ENCODE results near the gene HLA-DOB. TPM values are rescaled to one million over a fixed set of nuclear protein-coding genes. Genes with fewer than 3 reads are reported as not detected.
A peak's percentile ranks its signal among the peaks of the same experiment; 100 is the strongest.
"Not testable (repeated sequence)": the region's sequence is repeated elsewhere in the genome, so short reads cannot be mapped to it uniquely, and the experiment has no call there.

The HLA-DOB gene
- total RNA-seq, 1 donor from 2014 or later: not detected

DNA sequence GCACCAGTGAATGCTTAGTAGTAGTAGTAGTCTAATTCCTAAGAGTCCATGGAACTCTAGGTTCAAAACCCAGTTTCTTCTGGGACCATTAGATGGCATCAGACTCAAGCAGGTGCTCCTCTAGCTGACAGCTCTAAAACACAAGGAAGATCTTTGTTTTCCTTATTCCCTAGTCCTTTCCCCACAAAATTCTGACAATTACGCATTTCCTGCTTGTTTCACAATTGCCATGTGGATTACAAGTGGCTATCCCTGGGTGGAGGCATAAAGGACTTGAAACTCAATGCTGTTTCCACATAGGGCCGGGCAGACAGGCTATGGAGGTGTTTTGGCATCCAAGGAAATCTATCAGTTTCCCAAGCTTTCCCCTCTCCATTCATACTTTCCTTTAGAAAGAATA lies 9.2 kb upstream of the HLA-DOB start:
- ATAC-seq (ENCODE audit: poor library complexity) (peak; percentile 78), DNase-seq (no peak)
- intact Hi-C loops (cut with DNase I): no loop called here

DNA sequence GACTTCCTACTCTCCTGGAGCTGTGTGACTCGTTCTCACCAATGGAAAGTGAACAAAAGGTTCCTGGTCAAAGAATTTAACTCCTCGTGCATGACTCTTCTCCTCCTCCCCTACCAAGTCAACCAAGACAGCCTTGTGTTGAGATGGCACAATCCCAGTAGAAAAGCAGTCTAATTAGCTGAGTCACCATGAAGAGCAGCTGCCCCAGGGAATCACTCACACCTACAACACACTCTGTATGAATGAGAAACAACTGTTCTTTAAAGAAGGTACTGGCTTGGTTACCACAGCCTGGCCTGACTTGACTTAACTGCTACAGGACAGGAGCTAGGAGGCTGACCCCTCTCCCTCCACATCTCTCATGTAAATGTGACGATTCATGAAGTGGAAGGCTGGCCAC lies 2.9 kb upstream of the HLA-DOB start:
- intact Hi-C loops (cut with DNase I): no loop called here
- ATAC-seq (ENCODE audit: poor library complexity) (no peak), DNase-seq (no peak)

DNA sequence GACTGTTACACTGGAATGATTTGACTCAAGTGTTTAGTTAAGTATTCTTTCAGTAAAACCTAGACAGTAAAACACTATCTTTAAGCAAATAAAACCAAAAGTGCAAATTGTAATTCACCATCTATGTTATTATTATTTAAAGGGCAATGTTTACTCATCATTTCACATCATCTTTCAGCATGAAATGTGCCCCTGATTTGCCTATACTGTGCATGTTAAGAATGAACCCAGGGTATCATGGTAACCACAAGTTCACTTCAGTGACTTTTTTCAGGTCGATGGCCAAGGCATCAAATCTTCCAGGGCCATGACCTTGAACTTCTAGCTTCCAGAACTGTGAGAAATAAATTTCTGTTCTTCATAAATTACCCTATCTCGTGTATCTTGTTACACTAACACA lies 2.1 kb upstream of the HLA-DOB start:
- ATAC-seq (ENCODE audit: poor library complexity) (no peak), DNase-seq (no peak)
- intact Hi-C loops (cut with DNase I): no loop called here

DNA sequence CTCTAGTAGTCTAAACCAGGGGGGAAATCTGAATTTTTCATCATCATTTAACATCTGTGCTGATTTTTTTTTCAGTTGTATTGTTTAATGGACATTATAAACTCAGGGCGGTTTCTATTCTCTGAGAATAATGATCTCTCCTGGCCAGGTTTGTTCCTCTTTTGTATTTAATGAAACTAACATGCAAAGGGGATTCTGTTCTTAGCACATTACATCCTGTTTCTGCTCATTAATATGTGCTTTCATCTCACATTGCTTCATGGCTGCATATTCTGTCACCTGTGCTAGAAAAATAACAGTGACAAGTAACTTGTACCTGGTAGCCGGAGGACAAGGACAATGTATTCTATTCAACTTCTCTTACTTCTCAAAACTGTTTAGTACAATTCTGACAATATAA lies 806 bp downstream of the HLA-DOB start:
- intact Hi-C loops (cut with DNase I): no loop called here
- ATAC-seq (ENCODE audit: poor library complexity) (no peak), DNase-seq (no peak)

DNA sequence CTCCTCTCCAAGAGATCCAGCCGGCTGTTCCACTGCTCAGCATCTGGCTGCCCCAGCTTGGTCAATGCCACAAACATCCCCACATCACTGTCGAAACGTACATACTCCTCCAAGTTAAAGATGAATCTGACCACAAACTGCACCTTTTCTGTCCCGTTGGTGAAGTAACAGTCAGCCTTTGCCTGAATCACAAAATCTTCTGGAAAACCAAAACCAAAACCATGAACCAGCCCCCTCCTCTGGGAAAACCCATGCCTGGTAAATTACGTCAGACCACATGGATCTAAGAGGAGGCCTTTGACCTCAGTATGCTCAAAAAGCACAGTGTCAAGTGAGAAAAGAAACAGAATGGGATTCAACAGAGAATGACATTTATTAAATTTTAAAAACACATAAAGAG lies 1.7 kb downstream of the HLA-DOB start:
- ATAC-seq (ENCODE audit: poor library complexity): peak; percentile 34
- intact Hi-C loops (cut with DNase I): no loop called here
- DNase-seq: no peak

DNA sequence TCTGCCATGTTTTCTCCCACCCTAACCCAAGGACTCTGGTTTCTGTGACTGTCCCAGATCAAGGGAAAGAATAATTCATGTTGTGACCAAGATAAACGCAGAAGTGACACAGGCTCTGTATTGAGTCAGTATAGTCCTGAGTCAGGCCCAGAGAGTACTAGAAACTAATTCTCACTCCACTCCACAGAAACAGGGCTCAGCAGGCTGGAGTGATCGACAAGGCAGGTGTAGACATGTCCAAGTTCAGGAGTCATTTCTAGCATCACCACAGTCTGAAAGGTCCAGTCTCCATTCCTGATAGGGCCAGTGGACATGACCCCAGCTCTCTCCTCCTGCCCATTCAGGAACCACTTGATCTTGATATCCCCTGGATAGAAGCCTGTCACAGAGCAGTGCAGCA lies 2.7 kb downstream of the HLA-DOB start:
- ATAC-seq (ENCODE audit: poor library complexity): no peak
- no peak for DNase-seq
- intact Hi-C loops (cut with DNase I): no loop called here

DNA sequence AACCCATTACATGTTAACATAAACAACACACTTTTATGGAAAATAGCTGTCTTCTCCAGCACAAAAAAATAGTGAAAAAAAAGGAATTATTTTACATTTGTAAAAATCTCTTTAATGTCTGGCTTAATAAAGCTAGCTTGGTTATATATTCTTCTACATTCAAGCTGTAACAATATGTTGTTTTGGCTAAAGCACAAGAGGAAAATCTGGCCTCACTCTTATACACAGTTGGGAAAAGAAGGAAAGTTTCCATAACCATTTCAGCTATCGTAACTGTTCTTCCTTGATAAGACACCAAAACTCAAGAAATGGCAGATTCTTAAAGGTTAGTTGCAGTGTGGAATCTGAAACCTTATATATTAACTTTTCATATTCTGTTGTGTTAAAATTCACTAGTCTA lies 7.6 kb downstream of the HLA-DOB start:
- intact Hi-C loops (cut with DNase I): no loop called here

DNA sequence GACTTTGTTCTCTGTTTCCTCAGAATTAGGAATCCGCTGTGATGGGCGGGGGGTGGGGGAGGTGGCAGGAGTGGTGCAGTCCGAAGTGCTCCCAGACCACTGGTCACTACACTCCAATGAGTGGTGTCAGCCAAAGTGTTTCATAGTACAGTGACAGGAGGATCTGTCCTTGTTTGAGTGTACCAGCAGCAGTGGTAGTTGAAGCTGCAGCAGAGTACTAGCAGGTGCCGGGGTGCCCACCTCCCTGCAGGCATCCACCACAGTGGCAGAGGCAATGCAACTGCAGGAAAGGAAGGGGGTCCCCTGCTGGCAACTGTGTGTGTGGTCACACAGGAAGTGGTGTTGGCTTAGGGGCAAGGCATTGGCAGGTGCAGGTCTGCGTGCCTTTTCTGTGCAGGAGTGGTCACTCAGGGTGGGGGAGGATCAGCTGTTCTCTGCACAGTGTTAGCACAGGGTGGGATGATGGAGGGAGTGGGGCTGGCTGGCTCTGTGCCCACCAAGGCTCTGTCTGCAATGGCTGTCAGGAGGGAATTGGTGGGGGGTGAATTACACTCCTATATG lies 9.7 kb downstream of the HLA-DOB start:
- ATAC-seq (ENCODE audit: poor library complexity) (no peak), DNase-seq (no peak)
- intact Hi-C loops (cut with DNase I): no loop called here

More for the DNA sequence above, 7.6 kb downstream of the HLA-DOB start:
- DNase-seq: no peak
- no peak for ATAC-seq (ENCODE audit: poor library complexity)

DNA sequence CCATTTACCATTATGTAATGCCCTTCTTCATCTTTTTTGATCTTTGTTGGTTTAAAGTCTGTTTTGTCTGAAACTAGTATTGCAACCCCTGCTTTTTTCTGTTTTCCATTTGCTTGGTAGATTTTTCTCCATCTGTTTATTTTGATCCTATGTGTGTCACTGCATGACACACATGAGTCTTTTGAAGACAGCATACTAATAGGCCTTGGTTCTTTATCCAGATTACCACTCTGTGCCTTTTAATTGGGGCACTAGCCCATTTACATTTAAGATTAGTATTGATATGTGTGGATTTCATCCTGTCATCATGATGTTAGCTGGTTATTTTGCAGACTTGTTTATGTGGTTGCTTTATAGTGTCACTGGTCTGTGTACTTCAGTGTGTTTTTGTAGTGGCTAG lies 11.4 kb downstream of the HLA-DOB start:
- intact Hi-C loops (cut with DNase I); DNase-seq; ATAC-seq (ENCODE audit: poor library complexity): not testable (repeated sequence)

DNA sequence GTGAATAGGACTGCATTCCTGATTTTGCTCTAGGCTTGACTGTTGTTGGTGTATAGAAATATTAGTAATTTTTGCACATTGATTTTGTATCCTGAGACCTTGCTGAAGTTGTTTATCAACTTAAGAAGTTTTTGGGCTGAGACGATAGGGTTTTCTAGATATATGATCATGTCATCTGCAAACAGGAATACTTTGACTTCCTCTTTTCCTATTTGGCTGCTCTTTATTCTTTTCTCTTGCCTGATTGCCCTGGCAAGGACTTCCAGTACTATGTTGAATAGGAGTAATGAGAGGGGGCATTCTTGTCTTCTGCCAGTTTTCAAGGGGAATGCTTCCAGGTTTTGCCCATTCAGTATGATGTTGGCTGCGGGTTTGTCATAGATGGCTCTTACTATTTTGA lies 13.4 kb downstream of the HLA-DOB start:
- DNase-seq: no peak
- intact Hi-C loops (cut with DNase I): no loop called here
- ATAC-seq (ENCODE audit: poor library complexity): no peak

DNA sequence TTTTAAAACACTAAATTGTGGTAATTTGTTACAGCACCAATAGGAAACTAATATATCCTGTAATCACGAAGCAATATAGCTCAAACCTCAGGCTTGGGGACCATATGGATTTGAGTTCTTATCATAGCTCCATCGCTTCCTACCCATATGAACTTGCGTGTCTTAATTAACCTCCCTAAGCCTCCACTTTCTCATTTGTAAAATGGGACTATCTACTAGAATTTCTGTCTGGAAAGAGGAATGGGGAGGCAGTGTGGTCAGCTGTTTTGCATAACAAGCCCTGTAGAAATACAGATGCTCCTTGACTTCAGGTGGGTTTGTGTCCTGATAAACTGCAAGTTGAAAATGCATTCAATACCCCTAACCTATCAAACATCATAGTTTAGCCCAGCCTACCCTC lies 17.1 kb downstream of the HLA-DOB start:
- intact Hi-C loops (cut with DNase I): loop anchor here (10.0 kb wide), 1 partner anchor 95 kb away; no protein-coding TSS in a partner anchor

DNA sequence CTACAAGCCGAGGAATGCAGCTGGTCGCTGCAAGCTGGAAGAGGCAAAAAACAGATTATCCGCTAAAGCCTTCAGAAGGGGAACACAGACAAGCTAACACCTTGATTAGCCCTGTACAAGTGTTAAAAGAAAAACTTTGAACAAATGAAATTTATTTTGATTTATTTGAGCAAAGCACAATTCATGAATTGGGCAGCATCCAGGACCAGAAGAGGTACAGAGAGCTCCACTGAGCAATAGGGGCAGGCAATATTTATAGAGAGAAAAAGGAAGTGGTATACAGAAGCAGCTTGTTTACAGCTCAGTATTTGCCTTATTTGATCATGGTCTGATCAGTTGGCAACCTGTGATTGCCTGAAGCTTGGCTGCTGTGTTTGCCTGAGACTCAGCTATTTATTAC lies 17.6 kb downstream of the HLA-DOB start:
- ATAC-seq (ENCODE audit: poor library complexity) (no peak), DNase-seq (no peak)
- intact Hi-C loops (cut with DNase I): loop anchor here (10.0 kb wide), 1 partner anchor 94 kb away; no protein-coding TSS in a partner anchor

More for the DNA sequence above, 17.1 kb downstream of the HLA-DOB start:
- DNase-seq (no peak), ATAC-seq (ENCODE audit: poor library complexity) (no peak)

DNA sequence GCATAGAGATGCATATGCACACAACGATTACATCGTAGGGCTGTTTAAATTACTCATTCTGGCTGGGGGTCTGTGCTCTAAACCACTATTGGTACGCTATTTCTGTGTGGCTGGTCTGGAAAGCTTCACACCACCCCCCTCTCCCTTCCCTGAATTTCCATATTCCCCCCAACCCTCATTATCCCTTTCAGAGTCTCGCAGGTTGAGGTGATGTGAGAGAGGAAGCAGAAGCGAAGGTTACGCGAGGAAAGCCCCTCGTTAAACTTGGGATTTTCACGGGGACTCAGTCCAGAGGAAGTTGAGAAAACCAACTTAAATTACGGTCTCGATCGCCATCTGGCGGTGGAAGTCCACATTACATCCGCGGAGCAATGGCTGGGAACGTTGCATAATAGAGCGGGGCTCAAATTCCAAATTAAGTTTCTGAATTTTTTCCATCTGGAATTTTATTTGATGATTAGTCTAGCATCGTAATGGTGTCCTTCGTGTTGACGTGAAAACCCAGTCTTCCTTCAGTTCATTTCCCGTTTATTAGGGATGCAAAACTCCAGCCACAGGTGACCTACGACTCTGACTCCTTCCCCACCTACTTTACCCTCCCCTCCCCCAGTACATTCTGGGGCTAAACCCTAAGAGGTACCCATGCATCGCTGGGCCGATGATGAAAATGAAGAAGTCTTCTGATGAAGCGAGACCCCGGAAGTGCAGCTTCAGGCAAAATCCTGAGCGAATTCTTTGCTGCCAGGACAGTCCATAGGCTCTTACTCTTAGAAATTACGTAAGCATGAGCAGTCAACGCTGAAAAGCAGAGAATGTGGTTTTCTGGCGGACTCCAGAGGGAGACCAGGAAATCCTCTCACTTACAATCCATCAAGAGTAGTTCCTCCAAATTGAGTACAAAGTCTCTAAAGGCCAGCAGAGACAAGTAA lies 19.7 kb downstream of the HLA-DOB start:
- intact Hi-C loops (cut with DNase I): loop anchor here (2.0 to 10.0 kb wide), 2 partner anchors 92 to 382 kb away; no protein-coding TSS in a partner anchor

DNA sequence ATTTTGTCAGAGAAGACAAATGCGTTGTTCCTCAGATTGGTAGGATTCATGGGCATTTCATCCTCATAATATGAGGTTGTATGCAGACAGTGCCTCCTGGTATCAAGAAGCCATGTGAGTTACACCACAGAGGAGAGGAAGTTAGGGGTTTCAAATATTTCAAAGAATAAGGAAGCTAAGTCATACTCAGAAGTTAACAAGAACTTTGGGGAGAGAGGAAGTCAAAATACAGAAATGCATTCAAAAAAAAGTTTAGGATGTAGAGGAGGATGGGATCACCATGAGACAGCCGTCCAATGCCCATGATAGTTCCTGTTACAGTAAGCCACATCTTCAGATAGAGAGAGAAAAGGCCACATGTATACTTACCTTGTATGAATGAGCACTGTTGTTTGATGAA lies 22.3 kb downstream of the HLA-DOB start:
- peak; percentile 18 for ATAC-seq (ENCODE audit: poor library complexity)

More for the DNA sequence above, 19.7 kb downstream of the HLA-DOB start:
- DNase-seq (peak; percentile 84), ATAC-seq (ENCODE audit: poor library complexity) (peak; percentile 78)

DNA sequence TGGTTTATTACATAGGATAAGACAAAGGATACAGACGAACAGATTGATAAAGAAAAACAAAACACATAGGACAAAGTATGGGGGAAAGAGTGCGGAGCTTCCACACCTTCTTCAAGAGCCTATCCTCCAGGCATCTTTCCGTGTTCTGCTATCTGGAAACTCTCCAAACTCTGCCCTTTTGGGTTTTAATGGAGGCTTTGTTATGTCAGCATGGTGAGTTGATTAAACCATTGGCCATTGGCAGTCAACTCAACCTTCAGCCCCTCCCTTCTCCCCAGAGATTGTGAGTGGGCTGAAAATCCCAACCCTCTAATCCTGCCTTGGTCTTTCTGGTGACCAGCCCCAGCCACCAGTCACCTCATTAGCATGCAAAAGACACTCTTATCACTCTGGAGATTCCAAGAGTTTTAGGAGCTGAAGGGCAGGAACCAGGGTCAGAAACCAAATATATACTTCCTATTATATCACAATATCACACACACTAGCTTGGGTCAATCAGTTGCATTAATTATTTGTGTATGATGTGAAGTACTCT lies 23.8 kb downstream of the HLA-DOB start:
- DNase-seq (no peak), ATAC-seq (ENCODE audit: poor library complexity) (no peak)
- intact Hi-C loops (cut with DNase I): loop anchor here (10.0 kb wide), 1 partner anchor 88 kb away; no protein-coding TSS in a partner anchor

More for the DNA sequence above, 22.3 kb downstream of the HLA-DOB start:
- no peak for DNase-seq
- intact Hi-C loops (cut with DNase I): loop anchor here (10.0 kb wide), 1 partner anchor 90 kb away; no protein-coding TSS in a partner anchor

DNA sequence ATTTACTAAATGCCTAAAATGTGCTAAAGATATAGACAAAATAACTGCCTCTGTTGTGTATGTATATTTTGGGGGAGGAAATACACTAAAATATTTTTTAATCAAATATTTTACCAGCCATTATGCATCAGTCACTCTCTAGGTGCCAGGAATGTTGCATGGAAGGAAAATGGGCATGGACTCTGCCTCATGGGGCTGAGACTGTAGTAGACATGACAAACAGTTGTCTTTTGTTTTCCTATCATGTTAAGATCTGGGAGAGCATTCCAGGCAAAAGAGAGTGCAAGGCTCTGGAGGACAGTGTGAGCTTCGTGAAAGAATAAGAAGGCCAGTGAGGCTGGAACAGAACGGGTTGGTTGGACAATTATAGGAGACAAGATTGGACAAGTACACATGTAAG lies 26.5 kb downstream of the HLA-DOB start:
- intact Hi-C loops (cut with DNase I): loop anchor here (10.0 kb wide), 1 partner anchor 86 kb away; no protein-coding TSS in a partner anchor
- DNase-seq (no peak), ATAC-seq (ENCODE audit: poor library complexity) (no peak)

DNA sequence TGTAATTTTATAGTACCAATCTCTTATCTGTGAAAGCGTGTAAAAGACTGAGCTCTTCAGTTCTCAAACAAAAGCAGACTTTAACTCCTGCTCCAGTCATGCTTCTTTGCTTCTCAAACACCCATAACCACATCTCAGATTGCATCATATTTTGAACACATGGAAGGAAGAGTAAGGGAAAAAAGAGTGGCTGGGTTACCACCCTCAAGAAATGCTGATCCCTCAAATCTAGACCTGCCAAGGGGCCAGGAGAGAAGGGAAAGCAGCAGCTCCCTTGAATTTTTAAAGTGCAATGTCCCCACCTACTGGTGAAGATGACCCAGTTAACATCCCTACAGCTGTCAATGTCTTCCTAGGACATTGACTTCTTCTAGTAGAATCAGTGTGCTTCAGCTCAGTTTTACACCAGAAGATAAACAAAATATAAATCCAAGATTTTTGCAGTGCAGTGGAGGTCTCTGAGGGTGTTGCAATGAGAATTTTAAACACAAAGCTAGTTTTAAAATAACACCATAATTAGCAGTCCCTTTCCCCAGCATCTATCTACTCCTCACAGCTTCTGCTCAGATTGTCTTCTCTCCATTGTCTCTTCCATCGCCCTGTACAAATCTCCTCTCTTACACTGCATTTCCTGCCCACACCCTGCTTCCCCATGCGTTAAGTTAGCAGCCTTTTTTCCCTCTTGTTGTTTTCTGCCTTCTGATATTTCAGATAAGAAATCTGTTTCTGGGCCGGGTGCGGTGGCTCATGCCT lies 30.8 kb downstream of the HLA-DOB start:
- intact Hi-C loops (cut with DNase I): no loop called here
- no peak for DNase-seq
- ATAC-seq (ENCODE audit: poor library complexity): peak; percentile 85

DNA sequence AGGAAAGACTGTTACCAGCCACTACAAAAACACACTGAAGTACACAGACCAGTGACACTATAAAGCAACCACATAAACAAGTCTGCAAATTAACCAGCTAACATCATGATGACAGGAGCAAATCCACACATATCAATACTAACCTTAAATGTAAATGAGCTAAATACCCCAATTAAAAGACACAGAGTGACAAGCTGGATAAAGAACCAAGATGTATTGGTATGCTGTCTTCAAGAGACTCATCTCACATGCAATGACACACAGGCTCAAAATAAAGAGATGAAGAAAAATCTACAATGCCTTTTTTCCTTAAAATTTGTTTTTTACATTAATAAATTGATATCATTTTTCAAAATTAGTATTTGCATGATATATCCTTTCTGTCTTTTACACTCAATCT lies 33.9 kb downstream of the HLA-DOB start:
- ATAC-seq (ENCODE audit: poor library complexity); intact Hi-C loops (cut with DNase I); DNase-seq: not testable (repeated sequence)

DNA sequence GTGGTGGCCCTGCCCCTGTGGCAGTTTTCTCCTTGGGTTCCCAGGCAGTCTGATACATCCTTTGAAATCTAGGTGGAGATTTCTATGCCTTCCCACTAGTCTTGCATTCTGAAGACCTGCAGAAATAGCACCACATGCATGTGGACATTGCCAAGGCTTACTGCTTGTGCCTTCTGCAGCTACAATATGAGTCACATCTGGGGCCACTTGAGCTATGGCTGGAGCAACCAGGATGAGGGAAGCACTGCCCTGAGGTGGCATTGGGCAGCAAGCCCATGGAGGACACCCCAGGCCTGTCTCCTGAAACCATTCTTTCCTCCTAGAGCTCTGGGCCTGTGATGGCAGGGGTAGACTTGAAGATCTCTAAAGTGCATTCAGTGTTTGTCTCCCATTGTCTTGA lies 37.8 kb downstream of the HLA-DOB start:
- ATAC-seq (ENCODE audit: poor library complexity) (no peak), DNase-seq (no peak)
- intact Hi-C loops (cut with DNase I): no loop called here
